Small intestine (tissue), 16 donors: Measurements from ENCODE around the gene ABHD17C. TPM values are rescaled to one million over a fixed set of nuclear protein-coding genes. Genes with fewer than 3 reads are reported as not detected.
"Not testable (repeated sequence)": the region's sequence is repeated elsewhere in the genome, so short reads cannot be mapped to it uniquely, and the experiment has no call there.

Experiments used
- DNase-seq, 2 donors: peaks; one replicate each; pipeline versions ENCODE4 v3.0.0 to v3.0.0-alpha.2; 2013
- FAIRE-seq: peaks from 2 replicates; lab custom pipeline; 2012; peaks lifted over from hg19 to GRCh38; lab: Jason Lieb, UNC
- H3K27ac ChIP-seq, 3 donors: one replicate each; pipeline ENCODE4 v1.5.1; 2013; ENCODE audit warnings: low read length in 2 of 3, mild to moderate bottlenecking in 2 of 3, control low read depth in 1 of 3, inconsistent platforms in 1 of 3, low read depth in 1 of 3, moderate library complexity in 1 of 3
- H3K27me3 ChIP-seq, 3 donors: one replicate each; pipeline ENCODE4 v1.6.1; 2013; ENCODE audit warnings: low read length in 3 of 3, inconsistent platforms in 1 of 3; ENCODE audit not compliant: control insufficient read depth in 3 of 3, insufficient read depth in 3 of 3
- H3K36me3 ChIP-seq, 3 donors: one replicate each; pipeline ENCODE4 v1.6.1; 2013; ENCODE audit warnings: low read length in 3 of 3, inconsistent platforms in 1 of 3, low read depth in 1 of 3, mild to moderate bottlenecking in 1 of 3, moderate library complexity in 1 of 3; ENCODE audit not compliant: control insufficient read depth in 3 of 3, insufficient read depth in 2 of 3
- H3K4me1 ChIP-seq, 3 donors: one replicate each; pipeline ENCODE4 v1.6.1; 2013; ENCODE audit warnings: low read length in 2 of 3, inconsistent platforms in 1 of 3, low read depth in 1 of 3, mild to moderate bottlenecking in 1 of 3, moderate library complexity in 1 of 3; ENCODE audit not compliant: control insufficient read depth in 3 of 3, insufficient read depth in 2 of 3
- H3K4me3 ChIP-seq, 3 donors: one replicate each; pipeline ENCODE4 v1.5.1; 2013; ENCODE audit warnings: low read length in 3 of 3, control low read depth in 1 of 3, inconsistent platforms in 1 of 3, low read depth in 1 of 3, mild to moderate bottlenecking in 1 of 3, moderate library complexity in 1 of 3
- H3K9me3 ChIP-seq, 2 donors: one replicate each; pipeline ENCODE4 v1.6.1; 2013; ENCODE audit warnings: low read depth in 1 of 2, low read length in 1 of 2; ENCODE audit not compliant: control insufficient read depth in 2 of 2, insufficient read depth in 1 of 2
- WGBS, 3 donors: extraction: QIAGEN DNeasy Blood & Tissue Kit; methylation state at CpG; one replicate each; pipeline ENCODE4 v1.1.7; 2013; 5-methylcytosine and 5-hydroxymethylcytosine counted together
- long read RNA-seq, 10 donors: transcript quantifications; one replicate each; lab custom pipeline, GENCODE V29; 2026
- polyA plus RNA-seq, 4 donors: library from polyadenylated mRNA; stranded (reverse) in 3 of 4; unstranded in 1 of 4; fragments of 200-250 nt in 3 of 4; fragments of 120-200 nt in 1 of 4; gene quantifications; one replicate each; pipeline versions ENCODE4 v1.2.1 to v1.2.3, GENCODE V29; 2013
- donor health status: healthy with polysubstance abuse.
- donor health status: control.
- donor health status: control.
- donor health status: Bipolar disorder and iron deficiency.
- donor health status: healthy.

Gene ABHD17C
- polyA plus RNA-seq: 10 to 100 TPM; 27.6 to 70.0 (median 33.9) TPM
- long read RNA-seq, donor 1: 0 reads
- long read RNA-seq, donor 2, transcript ABHD17C-201 (3 exons, 2,368 nt): major isoform, 14 of 14 reads
- long read RNA-seq, donor 2, partial matches to known transcripts: 0 of 14 reads
- long read RNA-seq, donor 2, other reads (novel, unspliced or antisense): 0 of 14 reads
- long read RNA-seq, donor 3, transcript ABHD17C-201 (3 exons, 2,368 nt): major isoform, 20 of 27 reads
- long read RNA-seq, donor 3, partial matches to known transcripts: 7 of 27 reads
- long read RNA-seq, donor 3, other reads (novel, unspliced or antisense): 0 of 27 reads
- long read RNA-seq, donor 4: 0 reads
- long read RNA-seq, donor 5, partial matches to known transcripts: 6 of 8 reads
- long read RNA-seq, donor 5, other reads (novel, unspliced or antisense): 0 of 8 reads
- long read RNA-seq, donor 6, transcript ABHD17C-201 (3 exons, 2,368 nt): major isoform, 25 of 25 reads
- long read RNA-seq, donor 6, partial matches to known transcripts: 0 of 25 reads
- long read RNA-seq, donor 6, other reads (novel, unspliced or antisense): 0 of 25 reads
- long read RNA-seq, donor 7, partial matches to known transcripts: 5 of 9 reads
- long read RNA-seq, donor 7, other reads (novel, unspliced or antisense): 0 of 9 reads
- long read RNA-seq, donor 8: 0 reads
- long read RNA-seq, donor 9, transcript ABHD17C-201 (3 exons, 2,368 nt): major isoform, 6 of 6 reads
- long read RNA-seq, donor 9, partial matches to known transcripts: 0 of 6 reads
- long read RNA-seq, donor 9, other reads (novel, unspliced or antisense): 0 of 6 reads
- long read RNA-seq, donor 10, transcript ABHD17C-201 (3 exons, 2,368 nt): major isoform, 35 of 43 reads
- long read RNA-seq, donor 10, partial matches to known transcripts: 8 of 43 reads
- long read RNA-seq, donor 10, other reads (novel, unspliced or antisense): 0 of 43 reads

DNA sequence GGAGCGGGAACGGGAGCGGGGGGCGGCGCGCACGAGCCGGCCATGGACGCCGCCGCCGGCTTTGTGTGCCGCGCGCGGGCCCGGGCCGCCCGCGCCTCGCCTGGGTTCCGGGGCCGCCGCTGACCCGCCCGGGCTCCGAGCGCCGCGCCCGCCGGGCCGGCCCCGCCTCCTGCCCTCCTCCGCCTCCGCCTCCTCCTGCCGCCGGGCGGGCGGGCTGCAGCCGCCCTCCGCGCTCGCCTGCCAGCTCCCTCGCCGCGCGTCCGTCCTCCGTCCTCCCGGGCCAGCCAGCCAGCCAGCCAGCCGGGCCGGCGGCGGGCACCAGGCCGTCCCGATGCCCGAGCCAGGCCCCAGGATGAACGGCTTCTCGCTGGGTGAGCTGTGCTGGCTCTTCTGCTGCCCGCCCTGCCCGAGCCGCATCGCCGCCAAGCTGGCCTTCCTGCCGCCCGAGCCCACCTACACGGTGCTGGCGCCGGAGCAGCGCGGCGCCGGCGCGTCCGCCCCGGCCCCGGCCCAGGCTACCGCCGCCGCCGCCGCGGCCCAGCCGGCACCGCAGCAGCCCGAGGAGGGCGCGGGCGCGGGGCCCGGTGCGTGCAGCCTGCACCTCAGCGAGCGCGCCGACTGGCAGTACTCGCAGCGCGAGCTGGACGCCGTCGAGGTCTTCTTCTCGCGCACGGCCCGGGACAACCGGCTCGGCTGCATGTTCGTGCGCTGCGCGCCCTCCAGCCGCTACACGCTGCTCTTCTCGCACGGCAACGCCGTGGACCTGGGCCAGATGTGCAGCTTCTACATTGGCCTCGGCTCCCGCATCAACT is at the start of gene ABHD17C:
Gene ABHD17C, plus strand, starts transcription at position 212 of the 812 bp plus-strand sequence. Its CDS starts 120 bp downstream, at position 332.
- 0 to 1% (median 1%) methylated on average over 34 to 122 of the region's 122 CpGs for WGBS, 3 donors

DNA sequence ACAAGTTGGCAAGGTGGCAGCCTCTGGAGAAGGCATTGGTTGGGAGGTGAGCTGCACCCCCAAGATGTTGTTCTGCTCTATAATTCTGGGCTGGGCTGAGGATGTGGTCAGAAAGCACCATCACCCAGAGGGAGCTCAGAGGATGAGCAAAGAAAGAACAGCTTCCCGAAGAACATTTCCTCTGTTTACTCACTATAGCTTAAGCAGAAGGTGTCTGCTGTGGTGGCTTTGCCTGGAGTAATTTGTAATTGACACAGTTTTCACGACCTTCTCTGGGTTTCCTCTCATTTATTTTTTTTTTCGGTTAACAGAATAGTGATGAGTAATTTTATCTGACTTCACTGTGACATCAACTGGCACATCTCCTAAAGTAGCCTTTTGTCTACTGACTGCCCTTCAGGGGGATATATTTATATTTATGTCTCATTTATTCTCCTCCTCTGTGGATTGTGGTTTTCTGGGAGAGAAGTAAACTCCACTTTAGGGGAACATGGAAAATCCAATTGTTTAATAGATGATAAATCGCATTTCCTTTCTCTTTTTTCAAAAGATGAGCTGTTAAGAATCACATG is 49.5 kb upstream of the ABHD17C start:
- Histone ChIP-seq H3K4me3 (no peak overlapping the region), H3K27ac (no peak overlapping the region), H3K36me3 (no peaks in the 10 kb centered on the region), H3K9me3 (peaks cover 0 to 22% of the 10 kb centered on the region in 2 donors), H3K27me3 (no peaks in the 10 kb centered on the region), H3K4me1 (no peaks in the 10 kb centered on the region)
- DNase-seq (no peak), FAIRE-seq (no peak)
- 56 to 79% (median 65%) methylated on average over 4 of the region's 4 CpGs for WGBS, 3 donors

More for the DNA sequence above, at the start of gene ABHD17C:
- Histone ChIP-seq H3K9me3 (no peaks in the 10 kb centered on the region), H3K4me3 (peak within 1 kb of the TSS; percentile 76 to 84 (median 78)), H3K4me1 (peaks cover 3 to 7% (median 5%) of the 10 kb centered on the region in 3 donors), H3K27ac (peak within 1 kb of the TSS; percentile 83 to 85 (median 84)), H3K36me3 (peaks cover 0 to 2% (median 0%) of the 10 kb centered on the region in 3 donors), H3K27me3 (no peaks in the 10 kb centered on the region)
- DNase-seq (peak; percentile 71 to 84), FAIRE-seq (no peak)

DNA sequence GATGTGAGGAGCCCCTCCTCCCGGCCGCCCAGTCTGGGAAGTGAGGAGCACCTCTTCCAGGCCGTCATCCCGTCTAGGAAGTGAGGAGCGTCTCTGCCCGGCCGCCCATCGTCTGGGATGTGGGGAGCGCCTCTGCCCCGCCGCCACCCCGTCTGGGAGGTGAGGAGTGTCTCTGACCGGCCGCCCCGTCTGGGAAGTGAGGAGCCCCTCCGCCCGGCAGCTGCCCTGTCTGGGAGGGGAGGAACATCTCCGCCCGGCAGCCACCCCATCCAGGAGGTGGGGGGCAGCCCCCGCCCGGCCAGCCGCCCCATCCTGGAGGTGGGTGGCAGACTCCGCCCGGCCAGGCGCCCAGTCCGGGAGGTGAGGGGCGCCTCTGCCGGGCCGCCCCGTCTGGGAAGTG is 47.7 kb upstream of the ABHD17C start:
- WGBS, 3 donors: 94 to 97% (median 97%) methylated on average over 24 to 30 of the region's 30 CpGs
- not testable (repeated sequence) for DNase-seq, H3K27me3 ChIP-seq, H3K36me3 ChIP-seq, FAIRE-seq, H3K4me1 ChIP-seq, H3K4me3 ChIP-seq, H3K27ac ChIP-seq
- H3K9me3 ChIP-seq: peaks cover 0 to 26% of the 10 kb centered on the region in 2 donors

DNA sequence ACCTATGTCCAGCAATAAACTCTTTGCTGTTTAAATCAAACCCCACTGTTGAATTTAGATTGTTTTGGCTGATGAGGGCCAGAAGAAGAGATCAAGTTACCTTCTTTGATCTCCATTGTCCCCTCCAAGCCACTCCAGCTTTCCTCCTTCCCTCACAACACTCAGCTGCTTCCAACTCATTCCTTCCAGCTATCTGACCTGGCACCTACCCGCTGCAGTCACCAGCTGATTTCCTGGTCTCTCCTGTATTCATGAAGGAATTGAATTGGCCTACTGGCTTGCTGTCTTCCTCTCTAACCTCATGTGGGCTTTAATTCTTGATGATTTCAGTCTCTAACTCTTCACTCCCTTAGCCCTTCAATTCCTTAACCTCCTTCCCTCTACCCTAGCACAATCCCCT is 40.8 kb upstream of the ABHD17C start:
- FAIRE-seq: no peak
- DNase-seq: no peak

DNA sequence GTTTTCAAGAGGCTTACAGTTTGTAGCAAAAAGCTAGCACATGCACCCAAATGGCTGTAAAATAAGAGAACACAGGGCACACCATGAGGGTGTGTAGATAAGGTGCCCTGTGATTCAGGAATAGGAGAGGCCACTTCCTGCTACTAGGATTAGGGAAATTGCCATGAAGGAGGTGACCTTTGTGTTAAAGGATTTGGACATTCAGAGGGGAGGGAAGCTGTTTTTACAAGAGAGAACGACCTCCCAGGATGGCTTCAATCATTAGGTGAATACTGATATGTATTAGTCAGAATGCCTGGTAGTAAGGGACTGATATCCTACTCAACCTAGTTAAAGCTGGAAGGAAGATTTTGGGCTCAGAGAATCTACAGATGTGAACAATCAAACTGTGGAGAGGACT is 35.7 kb upstream of the ABHD17C start:
- H3K9me3 ChIP-seq: no peaks in the 10 kb centered on the region
- H3K27ac ChIP-seq: no peak overlapping the region
- DNase-seq (peak; percentile 36 to 62), FAIRE-seq (no peak)
- no peaks in the 10 kb centered on the region for H3K27me3 ChIP-seq
- 8 to 15% (median 12%) methylated on average over 1 of the region's 1 CpG for WGBS, 3 donors
- H3K36me3 ChIP-seq: no peaks in the 10 kb centered on the region
- H3K4me1 ChIP-seq: peaks cover 3 to 9% (median 5%) of the 10 kb centered on the region in 3 donors
- no peak overlapping the region for H3K4me3 ChIP-seq

More for the DNA sequence above, 40.8 kb upstream of the ABHD17C start:
- no peaks in the 10 kb centered on the region for H3K36me3 ChIP-seq
- peaks cover 0 to 3% (median 0%) of the 10 kb centered on the region in 3 donors for H3K27me3 ChIP-seq
- H3K9me3 ChIP-seq: peaks cover 0 to 18% of the 10 kb centered on the region in 2 donors
- H3K4me1 ChIP-seq: peaks cover 0 to 4% (median 1%) of the 10 kb centered on the region in 3 donors
- no peak overlapping the region for H3K27ac ChIP-seq
- 0% methylated on average over 1 of the region's 1 CpG; no CpG with 5 or more reads in 1 of the 3 donors for WGBS, 3 donors
- H3K4me3 ChIP-seq: no peak overlapping the region

DNA sequence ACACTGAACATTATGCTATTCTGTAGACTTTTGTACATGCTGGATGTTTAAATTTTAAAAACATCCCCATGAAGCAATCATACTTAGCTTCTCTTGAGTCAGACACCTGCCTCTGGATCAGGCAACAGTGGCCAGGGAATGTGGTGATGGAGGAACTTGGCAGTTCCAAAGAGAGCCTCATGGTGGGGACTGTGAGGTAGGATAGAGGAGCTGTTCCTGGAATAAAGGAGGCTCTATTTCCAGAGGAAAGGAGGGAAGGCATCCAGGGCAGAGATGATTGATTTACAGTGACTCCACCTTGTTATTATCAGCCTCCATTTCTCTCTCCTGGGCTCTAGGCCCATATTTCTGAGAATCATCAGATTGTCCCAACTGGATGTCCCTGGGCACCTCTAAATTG is 35.0 kb upstream of the ABHD17C start:
- FAIRE-seq: no peak

DNA sequence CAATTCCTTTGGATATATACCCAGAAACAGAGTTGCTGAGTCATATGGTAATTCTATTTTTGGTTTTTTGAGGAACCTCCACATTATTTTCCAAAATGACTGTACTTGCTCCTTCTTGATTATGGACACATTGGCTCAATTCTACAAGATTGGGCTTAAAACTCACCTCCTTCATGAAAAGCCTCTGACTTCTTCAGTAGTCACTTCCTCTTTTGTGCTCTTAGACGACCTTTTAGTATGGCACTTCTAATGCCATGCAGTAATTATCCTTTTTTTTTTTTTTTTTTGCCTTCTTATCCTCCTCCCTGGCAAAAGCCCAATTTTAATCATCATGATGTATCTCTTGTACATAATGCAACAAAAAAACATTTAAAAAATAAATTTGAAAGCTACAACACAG is 33.0 kb upstream of the ABHD17C start:
- Histone ChIP-seq H3K9me3 (no peaks in the 10 kb centered on the region), H3K4me1 (peaks cover 3 to 9% (median 5%) of the 10 kb centered on the region in 3 donors), H3K27ac (no peak overlapping the region), H3K36me3 (no peaks in the 10 kb centered on the region), H3K4me3 (no peak overlapping the region), H3K27me3 (no peaks in the 10 kb centered on the region)
- 9 to 28% (median 18%) methylated on average over 1 of the region's 1 CpG for WGBS, 3 donors
- FAIRE-seq: no peak
- DNase-seq: no peak

More for the DNA sequence above, 35.0 kb upstream of the ABHD17C start:
- H3K27me3 ChIP-seq: no peaks in the 10 kb centered on the region
- H3K4me1 ChIP-seq: peaks cover 3 to 9% (median 5%) of the 10 kb centered on the region in 3 donors
- H3K36me3 ChIP-seq: no peaks in the 10 kb centered on the region
- no peak overlapping the region for H3K4me3 ChIP-seq
- no peaks in the 10 kb centered on the region for H3K9me3 ChIP-seq
- H3K27ac ChIP-seq: no peak overlapping the region
- DNase-seq: peak; percentile 65 to 73
